Pons (tissue), 1 donor: ENCODE measurements around the gene CCT6A.
A peak's percentile ranks its signal among the peaks of the same experiment; 100 is the strongest.
"Not testable (repeated sequence)": the region's sequence is repeated elsewhere in the genome, so short reads cannot be mapped to it uniquely, and the experiment has no call there.

Source experiments
- DNase-seq: peaks from one replicate; pipeline ENCODE4 v3.0.0-alpha.2; 2016; ENCODE audit warnings: low spot score

CCT6A gene

DNA sequence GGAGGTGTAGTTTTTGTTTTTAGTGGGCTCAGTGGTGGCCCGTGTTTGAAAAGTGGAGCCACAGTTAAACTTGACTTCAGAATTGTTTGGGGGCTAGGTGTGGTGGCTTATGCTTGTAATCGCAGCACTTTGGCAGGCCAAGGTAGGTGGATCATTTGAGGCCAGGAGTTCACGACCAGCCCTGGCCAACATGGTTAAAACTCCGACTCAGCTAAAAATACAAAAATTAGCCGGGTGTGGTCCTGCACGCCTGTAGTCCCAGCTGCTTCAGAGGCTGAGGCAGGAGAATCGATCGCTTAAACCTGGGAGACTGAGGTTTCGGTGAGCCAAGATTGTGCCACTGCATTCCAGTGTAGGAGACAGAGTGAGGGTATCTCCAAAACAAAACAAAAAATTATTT lies 1.8 kb downstream of the CCT6A start:
- no peak for DNase-seq

DNA sequence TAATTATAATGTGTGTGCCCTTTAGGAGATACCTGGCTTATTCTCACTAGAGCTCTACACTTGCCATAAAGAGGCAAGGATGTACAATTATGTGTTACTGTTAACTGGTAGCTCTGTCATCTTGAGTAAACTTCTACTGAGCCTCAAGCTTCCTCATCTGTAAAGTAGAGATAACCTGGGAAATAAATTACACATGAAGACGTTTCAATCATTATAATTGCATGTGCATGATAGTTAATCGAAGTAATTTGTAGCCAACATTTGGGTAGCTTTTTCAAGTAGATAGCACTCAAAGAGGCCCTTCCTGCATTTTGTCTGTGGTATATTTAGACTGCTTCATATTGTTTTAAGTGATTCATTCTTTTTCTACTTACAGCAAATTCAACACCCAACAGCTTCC lies 2.4 kb downstream of the CCT6A start:
- DNase-seq = no peak

DNA sequence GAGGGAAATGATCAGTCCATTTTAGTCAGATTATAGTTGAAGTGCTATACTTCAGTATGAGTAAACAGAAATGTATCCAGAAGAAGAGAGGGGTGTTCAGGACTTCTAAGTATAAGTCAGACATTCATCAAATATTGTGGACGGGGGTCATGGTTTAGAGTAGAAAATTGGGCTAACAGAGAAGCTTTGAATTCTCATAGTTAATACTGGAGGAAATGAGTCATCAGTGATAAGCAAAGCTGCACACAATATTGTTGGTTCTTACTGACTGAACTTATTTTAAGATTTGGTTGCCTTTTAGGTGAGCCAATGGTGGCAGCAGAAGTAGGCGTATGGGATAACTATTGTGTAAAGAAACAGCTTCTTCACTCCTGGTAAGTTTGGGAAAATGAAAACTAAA lies 10.8 kb downstream of the CCT6A start:
- no peak for DNase-seq

DNA sequence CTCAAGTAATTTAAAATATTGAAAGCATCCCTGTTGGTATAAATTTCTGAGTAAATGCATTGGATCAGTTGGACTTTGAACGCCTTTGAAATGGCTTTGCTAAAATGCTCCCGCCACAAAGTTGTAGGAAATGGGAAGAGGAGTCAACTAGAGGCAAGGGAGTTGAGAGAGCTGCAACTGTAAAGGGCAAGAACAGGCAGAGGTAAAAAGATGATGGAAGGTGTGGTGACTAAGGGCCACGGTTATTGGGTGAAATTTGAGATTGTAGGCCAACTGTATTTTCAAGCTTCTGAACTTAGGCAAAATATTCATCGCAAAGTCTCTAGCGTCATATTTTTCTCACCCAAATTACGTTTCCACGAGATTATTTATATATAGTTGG lies 11.9 kb downstream of the CCT6A start:
- no peak for DNase-seq

DNA sequence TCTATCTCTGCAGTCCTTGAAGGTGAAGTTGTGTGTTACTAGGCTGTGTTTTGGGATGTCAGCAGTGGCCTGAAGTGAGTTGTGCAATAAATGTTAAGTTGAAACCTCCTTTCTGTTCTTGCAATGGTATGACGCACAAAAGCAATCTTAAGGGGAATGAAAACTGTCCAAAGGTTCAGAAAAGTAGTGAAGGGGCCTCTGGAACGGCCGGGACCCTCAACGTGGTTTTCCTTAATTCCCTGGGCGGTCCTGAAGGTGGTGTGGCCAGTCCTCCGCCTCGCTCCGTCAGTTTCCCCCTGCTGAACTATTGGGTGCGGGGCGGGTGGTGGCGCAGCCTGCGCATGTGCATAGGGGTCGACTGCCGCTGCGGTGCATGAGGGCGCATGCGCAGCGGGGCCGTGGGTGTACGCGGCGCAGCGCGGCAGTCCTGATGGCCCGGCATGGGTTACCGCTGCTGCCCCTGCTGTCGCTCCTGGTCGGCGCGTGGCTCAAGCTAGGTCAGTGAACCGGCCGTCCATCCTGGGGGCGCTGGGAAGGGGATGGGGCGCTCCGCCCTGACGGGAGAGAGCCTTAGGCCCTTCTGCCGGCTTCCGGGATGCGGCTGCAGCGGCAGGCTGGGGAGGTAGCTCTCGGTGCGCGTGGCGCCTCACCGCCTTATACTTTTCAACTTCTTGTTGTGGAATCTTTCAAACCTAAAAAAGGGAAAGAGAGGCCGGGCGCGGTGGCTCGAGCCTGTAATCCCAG lies 12.5 kb downstream of the CCT6A start, which contains the start of gene SUMF2:
Gene SUMF2 (plus strand): TSS at position 405 of the 744 bp plus-strand sequence. CDS start 26 bp downstream, at position 431.
- peak; percentile 89 for DNase-seq

DNA sequence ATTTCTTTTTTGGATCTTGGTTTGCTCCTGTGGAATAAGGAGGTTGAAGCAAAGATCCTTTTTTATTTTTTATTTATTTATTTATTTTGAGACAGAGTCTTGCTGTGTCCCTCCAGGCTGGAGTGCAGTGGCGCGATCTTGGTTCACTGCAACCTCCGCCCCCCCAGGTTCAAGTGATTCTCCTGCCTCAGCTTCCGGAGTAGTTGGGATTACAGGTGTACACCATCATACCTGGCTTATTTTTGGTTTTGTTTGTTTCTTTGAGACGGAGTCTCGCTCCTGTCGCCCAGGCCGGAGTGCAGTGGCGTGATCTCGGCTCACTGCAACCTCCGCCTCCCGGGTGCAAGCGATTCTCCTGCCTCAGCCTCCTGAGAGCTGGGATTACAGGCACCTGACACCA lies 14.8 kb downstream of the CCT6A start:
- DNase-seq = not testable (repeated sequence)

DNA sequence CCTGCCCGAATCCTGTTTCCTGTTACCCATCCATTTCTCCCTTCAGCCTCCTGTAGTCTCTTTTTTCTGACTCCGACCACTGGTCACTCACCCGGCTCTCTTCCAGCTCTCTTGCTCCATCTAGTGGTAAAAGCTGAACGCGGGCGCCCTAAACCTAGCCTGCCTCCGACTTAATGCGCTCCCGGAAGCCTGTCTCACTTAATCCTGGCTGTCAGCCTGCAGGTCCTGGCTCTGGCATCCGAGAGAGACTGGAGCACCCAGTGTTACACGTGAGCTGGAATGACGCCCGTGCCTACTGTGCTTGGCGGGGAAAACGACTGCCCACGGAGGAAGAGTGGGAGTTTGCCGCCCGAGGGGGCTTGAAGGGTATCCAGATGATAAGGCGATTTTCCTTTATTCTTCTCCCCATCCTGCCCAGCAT lies 22.8 kb downstream of the CCT6A start:
- peak; percentile 77 for DNase-seq

DNA sequence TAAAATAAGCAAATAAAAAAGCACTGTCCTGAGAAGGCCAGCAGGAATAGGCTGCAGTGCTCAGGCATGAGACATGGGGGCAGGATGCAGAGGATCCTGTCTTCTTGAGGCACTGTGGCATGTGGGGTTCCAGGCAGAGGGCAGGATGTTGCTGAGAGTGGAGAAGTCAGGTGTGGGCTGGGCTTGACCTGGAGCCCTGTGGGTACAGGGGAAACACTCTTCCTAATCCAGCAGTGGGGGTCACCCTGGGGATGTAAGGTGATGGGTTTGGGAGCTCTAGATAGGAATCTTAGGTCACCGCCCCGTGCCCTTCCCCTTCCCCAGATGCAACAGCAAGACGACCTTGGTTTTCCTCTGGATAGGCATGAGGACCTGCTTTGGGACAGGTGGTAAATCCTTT lies 26.1 kb downstream of the CCT6A start:
- DNase-seq = no peak

DNA sequence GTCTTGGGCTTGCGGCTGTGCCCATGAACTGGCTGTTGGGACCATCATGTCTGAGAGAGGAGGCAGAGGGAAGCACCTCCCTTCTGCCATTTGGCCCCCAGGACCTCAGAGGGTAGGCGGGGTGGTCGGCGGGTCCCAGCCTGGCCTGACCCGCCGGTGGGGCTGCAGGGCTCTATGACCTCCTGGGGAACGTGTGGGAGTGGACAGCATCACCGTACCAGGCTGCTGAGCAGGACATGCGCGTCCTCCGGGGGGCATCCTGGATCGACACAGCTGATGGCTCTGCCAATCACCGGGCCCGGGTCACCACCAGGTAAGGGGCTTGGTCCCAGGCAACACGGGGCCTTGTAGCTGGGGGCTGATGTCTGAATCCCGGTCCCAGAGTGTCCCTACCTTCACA lies 26.6 kb downstream of the CCT6A start:
- no peak for DNase-seq

DNA sequence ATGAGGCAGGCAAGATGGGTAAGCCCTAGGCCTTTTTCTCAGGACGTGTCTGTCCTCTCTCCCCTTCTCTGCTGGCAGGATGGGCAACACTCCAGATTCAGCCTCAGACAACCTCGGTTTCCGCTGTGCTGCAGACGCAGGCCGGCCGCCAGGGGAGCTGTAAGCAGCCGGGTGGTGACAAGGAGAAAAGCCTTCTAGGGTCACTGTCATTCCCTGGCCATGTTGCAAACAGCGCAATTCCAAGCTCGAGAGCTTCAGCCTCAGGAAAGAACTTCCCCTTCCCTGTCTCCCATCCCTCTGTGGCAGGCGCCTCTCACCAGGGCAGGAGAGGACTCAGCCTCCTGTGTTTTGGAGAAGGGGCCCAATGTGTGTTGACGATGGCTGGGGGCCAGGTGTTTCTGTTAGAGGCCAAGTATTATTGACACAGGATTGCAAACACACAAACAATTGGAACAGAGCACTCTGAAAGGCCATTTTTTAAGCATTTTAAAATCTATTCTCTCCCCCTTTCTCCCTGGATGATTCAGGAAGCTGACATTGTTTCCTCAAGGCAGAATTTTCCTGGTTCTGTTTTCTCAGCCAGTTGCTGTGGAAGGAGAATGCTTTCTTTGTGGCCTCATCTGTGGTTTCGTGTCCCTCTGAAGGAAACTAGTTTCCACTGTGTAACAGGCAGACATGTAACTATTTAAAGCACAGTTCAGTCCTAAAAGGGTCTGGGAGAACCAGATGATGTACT lies 28.1 kb downstream of the CCT6A start:
- peak; percentile 91 for DNase-seq

DNA sequence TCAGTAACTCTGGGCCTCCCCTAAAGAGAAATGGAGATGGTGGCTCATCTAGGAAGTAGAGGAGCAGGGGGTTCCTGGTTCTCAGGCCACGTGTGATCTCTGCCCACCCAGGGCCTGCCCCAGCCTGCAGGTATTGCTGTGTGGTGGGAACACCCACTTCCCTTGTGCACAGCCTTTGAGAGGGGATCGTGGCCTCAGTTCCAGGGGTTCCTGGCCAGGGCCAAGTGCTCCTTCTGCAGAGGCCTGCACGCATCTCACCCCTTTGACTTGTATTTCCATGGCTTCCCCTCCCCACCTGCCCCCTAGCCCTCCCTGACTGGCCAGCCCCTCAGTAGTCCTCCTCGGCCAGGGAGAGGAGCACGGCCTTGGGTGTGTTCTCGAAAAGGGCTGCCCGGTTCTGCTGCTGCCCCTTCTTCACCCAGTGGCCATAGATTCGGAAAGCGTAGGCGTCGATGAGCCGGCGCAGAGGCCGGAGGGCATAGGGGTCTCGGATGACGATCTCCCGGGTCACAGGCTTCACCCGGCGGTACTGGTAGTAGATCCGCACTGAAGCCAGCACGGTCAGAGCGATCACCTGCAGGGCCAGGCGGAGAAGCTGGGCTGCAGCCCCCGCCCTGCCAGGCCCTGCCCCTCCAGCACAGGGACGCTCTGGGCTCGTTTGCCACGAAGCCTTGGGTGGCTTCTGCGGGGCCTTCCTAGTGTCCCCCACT lies 29.3 kb downstream of the CCT6A start:
- not testable (repeated sequence) for DNase-seq

DNA sequence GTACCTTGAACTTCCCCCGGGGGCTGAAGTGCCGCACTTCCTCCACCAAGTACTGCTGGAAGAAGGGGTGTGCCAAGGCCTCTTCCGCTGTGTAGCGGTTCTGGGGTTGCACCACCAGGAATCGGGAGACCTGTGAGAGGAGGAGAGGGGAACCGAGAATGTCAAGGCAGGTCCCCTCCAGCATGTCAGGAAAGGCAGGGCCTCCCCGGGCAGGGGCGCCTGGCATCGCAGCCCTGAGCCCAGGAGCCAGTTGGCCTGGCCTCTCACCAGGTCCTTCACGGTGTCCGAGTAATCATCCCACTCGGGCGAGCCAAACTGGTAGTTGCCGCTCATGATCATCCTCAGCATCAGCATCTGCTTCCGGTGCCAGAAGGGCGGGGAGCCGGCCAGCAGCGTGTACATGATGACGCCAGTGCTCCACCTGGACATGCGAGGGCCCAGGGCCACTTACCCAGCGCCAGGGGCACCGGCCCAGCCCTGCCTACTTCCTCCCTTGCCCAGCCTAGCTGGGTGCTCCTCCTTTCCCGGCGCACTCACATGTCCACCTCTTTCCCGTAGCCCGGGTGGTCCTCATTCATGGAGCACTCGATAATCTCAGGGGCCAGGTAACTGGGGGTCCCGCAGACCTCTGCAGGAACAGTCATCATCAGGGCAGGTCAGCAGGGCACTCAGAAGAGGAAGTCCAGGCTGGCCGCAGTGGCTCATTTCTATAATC lies 30.2 kb downstream of the CCT6A start:
- no peak for DNase-seq

DNA sequence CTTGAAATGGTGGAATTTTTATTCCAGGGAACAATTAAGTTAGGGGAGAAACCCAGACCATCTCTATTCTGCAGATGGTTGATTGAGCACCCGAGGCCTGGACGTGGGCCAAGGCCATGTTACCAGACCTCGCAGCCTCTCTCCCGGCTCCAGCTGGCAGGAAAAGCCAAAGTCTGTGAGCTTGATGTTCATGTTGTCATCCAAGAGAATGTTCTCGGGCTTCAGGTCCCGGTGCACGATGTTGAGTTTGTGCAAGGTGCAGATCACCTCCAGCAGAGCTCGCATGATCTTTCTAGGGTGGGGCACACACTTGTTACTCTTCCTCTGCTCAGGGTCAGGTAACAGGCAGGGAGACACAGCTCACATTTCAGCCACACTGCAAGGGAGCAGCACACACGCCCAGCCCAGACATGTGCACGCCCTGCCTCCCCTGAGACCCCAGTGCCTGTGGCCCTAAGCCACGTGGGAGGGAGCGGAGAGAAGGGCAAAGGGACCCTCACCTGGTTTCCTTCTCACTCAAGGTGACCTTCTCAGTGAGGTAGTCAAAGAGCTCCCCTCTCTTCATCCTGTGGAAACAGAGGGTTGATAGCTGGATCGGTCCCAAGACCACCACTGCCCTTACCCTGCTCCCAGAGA lies 31.7 kb downstream of the CCT6A start:
- DNase-seq = peak; percentile 82

DNA sequence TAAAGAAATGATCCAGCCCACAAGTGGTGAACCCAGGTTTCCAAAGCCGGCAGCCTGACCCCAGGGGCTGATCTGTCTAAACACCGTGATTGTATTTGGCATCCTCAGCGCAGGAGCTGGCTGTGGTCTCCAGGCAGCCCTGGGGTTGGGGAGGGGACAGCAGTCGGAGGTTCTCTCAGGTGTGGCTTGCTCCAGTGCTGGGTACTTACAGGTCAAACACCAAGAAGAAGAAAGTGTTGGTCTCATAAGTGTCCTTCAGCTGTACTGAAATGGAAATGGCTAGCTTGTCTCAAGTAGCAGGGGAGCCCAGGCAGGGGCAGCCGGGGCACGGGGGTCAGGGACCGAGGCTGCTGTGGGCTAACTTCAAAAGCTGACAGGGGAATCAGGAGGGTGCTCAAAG lies 35.2 kb downstream of the CCT6A start:
- DNase-seq = no peak

DNA sequence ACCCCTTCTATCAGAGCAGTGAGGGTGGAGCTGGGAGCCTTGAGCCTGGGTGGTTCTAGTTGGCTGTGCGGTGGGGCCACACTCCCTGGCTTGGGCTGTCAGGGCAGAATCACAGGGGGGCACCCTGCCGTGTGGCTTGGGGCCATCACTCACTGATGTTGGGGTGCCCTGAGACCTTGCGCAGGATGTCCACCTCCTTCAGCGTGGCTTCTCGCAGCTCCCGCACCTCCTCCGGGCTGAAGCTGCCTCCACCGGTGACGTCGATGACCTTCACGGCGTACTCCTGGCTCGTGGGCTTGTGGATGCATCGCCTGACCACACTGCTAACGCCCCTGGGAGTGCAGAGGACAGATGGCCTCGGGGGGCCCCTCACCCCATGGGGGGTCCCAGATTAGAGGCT lies 35.9 kb downstream of the CCT6A start:
- DNase-seq = no peak

DNA sequence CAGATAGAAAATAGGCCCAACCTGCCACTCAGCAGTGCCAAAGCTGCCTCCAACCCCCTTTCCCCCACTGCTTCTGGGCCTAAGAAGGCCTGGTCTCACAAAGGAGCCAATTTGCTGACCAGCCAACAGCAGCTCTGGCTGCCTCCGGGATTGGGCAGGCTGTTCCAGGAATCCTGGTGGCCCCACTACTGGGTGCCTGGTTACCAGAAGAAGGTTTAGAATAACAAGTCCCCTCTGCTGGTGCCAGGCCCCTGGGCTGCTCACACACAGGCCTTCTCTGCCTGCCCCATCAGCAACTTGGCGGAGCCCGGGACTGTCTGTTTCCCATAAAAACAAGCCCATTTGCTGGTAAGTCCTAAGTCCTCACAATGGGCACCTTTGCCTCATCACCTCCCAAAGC lies 40.0 kb downstream of the CCT6A start:
- peak; percentile 51 for DNase-seq

DNA sequence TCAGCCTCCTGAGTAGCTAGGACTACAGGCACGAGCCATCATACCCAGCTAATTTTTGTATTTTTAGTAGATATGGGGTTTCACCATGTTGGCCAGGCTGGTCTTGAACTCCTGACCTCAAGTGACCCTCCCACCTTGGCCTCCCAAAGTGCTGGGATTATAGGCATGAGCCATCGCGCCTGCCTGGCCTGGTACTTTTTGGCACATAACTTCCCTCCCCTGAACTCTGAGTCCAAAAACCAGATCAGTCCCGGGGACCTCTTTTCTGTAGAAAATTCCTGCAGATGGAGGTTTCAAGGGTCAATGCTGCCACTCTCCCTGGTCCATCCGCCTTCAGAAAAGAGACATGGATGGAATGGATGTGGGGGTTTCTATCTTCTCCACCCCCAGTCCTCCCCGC lies 40.8 kb downstream of the CCT6A start:
- not testable (repeated sequence) for DNase-seq

DNA sequence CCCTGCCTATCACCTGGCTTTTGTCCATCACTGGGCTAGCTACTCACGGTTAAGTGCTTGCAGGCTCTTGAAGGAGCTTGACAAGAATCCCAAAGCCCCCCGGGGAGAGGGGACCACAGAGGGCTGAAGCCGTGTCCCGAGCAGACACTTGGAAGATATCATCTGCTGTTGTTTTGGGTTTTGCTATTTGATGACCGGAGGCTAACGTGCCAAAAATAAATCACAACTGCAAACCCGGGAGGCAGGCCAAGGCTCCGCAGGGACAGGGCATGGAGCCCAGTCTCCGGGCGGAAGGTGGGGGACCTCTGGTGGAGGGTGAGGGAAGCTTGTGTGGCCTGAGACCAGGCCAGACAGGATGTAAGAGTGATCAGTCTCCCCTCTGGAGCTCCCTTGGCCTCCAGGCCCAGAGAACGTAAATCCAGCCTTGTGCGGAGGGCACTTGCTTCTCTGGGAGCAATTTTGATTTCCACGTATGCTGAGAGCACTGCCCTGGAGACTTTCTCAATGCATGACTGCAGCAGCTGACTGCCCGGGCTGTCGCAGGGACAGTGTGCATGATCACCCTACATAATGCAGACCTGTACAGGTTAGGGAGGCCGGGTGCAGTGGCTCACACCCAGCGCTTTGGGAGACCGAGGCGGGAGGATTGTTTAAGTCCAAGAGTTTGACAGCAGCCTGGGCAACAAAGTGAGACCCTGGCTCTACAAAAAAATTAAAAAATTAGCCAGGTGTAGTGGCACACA lies 41.4 kb downstream of the CCT6A start, which contains the start of gene PHKG1:
Gene PHKG1 (minus strand): TSS at position 164 of the 743 bp plus-strand sequence. CDS start 4,011 bp downstream, outside the sequence.
- DNase-seq = peak; percentile 88

DNA sequence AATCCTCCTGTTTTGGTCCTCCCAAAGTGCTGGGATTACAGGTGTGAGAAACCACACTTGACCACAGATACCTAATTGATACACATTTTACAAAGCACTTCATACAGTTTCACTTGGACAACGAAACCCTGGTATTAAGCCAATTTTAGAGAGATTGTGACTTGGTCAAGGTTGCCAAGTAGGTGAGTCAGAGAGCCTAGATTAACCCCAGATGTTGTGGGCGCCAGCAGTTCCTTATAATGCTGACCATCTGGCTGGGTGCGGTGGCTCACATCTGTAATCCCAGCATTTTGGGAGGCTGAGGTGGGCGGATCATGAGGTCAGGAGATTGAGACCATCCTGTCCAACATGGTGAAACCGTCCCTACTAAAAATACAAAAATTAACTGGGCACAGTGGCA lies 46.1 kb downstream of the CCT6A start:
- no peak for DNase-seq

DNA sequence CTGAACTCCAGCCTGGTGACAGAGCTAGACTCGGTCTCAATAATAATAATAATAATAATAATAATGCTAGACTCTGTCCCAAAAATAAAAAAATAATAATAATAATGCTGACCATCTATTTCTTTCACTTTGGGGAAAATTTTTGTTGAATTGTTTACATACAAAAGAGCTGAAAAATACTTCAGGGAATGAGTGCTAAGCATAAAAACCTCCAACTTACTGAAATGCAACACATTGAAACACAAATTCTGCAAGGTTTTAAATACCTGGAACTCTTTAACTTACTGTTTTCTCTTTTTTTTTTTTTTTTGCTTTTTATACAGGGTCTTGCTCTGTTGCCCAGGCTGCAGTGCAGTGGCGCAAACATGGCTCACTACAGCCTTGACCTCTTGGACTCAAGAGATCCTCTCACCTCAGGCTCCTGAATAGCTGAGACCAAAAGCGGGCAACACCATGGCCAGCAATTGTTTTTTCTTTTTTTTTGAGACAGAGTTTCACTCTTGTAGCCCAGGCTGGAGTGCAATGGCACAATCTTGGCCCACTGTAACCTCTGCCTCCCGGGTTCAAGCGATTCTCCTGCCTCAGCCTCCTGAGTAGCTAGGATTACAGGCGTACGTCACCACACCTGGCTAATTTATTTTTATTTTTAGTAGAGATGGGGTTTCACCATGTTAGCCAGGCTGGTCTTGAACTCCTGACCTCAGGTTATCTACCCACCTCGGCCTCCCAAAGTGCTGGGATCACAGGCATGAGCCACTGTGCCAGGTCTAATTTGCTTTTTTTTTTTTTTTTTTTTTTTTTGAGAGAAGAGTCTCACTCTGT lies 46.8 kb downstream of the CCT6A start:
- DNase-seq = not testable (repeated sequence)
